GM19452 (cell line): ENCODE data around the gene GPR55.

Experiments used
- ATAC-seq: cut with Tn5 transposase; IDR thresholded peaks from one replicate; pipeline ENCODE4 v1.9.1; 2021; ENCODE audit not compliant: unreplicated experiment

Gene GPR55

GRCh38 chr2:230919681-230920080 lies 5.4 kb downstream of the GPR55 start:
- ATAC-seq = no peak

GRCh38 chr2:230919240-230919639 lies 5.8 kb downstream of the GPR55 start:
- no peak for ATAC-seq

DNA sequence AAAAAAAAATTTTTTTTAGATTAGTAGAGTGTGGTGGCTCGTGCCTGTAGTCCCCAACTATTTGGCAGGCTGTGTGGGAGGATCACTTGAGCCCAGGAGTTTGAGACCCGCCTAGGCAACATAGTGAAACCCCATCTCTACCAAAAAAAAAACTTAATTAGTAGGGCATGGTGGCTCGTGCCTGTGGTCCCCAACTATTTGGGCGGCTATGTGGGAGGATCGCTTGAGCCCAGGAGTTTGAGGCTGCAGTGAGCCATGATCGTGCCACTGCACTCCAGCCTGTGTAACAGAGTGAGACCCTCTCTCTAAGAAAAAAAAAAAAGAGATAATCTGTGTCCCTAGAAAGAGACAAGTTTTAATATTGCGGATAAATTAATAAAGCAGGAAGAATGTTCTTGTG lies 8.8 kb downstream of the GPR55 start:
- no peak for ATAC-seq

DNA sequence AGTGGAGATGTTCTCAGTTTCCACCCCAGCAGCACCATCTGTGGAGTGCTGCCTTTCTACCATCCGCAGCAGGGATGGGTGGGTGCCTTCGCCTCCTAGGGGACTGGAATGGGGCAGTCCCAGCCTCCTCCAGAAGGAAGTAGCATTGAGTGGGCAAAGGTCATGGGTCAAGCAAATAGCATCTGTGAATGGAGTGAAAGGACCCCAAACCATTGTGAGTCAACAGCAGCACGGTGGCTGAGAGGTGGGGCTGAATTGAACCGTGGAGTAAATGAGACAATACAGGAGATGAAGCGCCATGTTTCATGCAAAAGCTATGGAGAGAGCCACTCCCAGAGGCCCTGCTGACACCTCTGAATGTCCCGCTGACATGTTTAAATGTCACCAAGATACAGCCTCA lies 9.7 kb downstream of the GPR55 start:
- no peak for ATAC-seq

GRCh38 chr2:230914886-230915285 lies 10.2 kb downstream of the GPR55 start:
- no peak for ATAC-seq

GRCh38 chr2:230913406-230914143 lies 11.5 kb downstream of the GPR55 start:
- ATAC-seq = no peak

GRCh38 chr2:230912724-230913123 lies 12.3 kb downstream of the GPR55 start:
- ATAC-seq = no peak

GRCh38 chr2:230912046-230912445 lies 13.0 kb downstream of the GPR55 start:
- no peak for ATAC-seq

GRCh38 chr2:230910546-230911177 lies 14.4 kb downstream of the GPR55 start:
- ATAC-seq = no peak

DNA sequence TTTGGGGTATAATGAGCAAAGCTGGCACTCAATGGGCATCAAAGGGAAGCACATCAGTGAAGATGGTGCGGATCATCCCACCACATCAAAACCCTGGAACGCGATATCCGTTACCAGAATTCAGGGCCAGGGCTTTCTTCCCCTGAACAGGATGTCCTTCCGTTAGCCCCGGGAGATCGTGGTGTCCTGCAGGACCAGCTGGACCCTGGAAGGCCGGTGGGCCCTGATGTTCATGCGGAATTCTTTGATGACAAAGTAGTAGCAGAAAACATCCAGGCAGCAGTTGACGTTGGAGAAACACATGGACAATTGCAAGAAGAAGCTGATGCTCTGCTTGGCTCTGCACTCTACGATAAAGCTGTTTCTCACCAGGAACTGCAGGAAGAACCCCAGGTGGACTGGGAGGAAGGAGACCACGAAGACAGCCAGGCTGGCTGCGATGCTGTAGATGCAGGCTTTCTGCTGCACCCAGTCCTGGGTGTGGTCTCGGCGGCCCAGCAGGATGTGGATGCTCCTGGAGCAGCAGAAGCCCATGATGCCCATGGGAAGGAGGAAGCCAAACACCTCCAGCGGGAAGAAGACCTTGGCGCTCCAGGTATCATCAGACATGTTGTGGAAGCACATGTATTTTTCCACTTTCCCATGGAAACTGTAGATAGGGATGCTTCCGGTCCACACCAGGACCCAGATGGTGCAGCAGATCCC lies 15.0 kb downstream of the GPR55 start:
- no peak for ATAC-seq

- no peak for ATAC-seq
These were observed 16.3 kb downstream of the GPR55 start for GRCh38 chr2:230908595-230909191.

DNA sequence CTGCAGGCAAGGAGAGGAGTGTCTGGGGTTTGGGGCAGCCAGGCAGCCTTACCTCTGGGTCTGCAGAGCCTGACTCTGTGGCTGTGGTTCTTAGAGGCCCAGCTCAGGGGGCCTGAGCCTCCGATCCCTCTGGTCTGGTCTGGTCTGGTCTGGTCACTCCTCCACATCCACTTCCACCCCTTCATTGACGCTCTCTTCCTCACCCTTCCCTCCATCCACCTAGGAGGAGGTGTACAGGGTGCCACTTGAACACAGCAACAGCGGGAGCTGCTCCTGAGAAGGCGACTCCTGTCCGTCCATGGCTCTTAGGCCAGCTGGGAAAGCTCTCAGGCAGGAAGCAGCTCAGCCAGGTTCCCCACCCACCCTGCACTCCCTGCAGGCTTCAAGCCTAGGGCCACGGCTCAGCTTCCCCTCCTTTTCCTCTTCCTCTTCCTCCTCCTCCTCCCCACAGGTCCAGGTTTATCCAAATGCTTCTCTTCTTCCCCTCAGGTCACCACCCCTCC lies 16.9 kb downstream of the GPR55 start:
- no peak for ATAC-seq

GRCh38 chr2:230907361-230908091 lies 17.5 kb downstream of the GPR55 start:
- ATAC-seq = no peak

- ATAC-seq = no peak
These were observed 18.4 kb downstream of the GPR55 start for GRCh38 chr2:230906471-230907230.

GRCh38 chr2:230905448-230906421 lies 19.3 kb downstream of the GPR55 start:
- no peak for ATAC-seq

DNA sequence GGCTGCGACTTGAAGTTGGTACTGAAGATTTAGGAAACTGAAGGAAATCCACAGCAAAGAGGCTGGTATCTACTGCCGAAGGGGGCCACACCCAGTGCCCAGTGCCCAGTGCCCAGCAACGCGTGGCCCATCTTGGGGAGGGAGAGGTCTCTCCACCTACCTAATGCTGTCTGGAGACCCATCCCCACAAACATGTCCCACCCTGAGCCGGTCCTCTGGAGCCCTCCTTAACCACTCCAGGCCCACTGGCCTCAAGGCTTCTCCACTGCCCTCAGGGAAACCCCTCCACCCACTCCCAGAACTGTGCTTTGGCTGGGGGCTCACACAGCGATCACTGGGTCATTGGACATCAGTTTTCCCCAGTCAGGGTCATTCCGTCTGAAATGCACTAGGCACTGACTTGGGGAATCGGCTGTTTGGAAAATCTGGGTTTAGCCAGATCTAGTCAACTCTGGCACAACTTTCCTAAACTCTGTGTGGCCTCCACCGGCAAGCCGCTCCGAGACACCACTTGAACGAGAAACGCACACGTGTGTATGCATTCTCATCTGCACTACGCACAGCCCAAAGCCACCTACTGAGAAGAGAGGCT lies 20.1 kb downstream of the GPR55 start:
- ATAC-seq = no peak

GRCh38 chr2:230903231-230904150 lies 21.6 kb downstream of the GPR55 start:
- no peak for ATAC-seq
